Aortic smooth muscle cell (primary cell): ENCODE measurements around the gene AMOT. TPM values are rescaled to one million over a fixed set of nuclear protein-coding genes. Genes with fewer than 3 reads are reported as not detected.

Source experiments
- total RNA-seq: library from RNA; depleted of rRNA; stranded (reverse); fragments of >200 nt; gene quantifications from 2 replicates; pipeline ENCODE4 v1.2.3, GENCODE V29; 2014

The AMOT gene
- total RNA-seq: 2.4 and 4.4 TPM in 2 replicates

DNA sequence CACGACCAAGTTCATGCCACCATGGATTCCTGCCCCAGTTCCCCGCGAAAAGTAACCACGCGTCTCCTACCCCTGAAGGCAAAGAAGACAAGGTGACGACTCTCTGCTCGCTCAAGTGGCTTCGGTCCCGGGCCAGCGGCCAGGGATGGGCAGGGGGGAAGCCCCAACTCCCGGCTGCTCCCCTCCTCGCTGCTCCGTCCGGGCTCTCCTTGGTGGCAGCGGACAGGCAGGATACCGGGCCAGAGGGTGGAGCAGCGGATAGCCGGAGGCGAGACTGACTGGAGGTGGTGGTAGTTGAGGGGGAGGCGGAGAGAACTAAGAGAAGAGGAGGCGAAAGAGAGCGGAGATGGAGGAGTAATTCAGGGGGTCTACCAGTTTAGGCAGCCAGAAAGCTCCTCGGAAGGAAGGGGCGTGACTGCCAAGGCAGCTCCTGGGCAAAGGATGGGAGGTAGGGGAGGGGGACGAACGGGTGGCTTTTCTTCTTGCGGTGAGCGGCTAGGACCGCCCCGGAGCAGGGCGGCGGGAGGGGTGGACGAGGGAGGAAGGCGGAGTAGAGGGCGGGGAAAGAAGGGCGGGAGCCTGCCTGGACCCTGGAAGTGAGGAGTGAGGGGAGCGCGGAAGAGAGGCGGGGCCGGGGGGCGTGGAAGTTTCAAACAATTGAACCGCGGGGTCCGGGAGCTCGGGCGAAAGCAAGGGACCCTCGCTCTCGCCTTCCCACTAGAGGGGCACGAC is at the start of gene AMOT:
TSS of gene AMOT (minus strand) at position 450 of the 732 bp plus-strand sequence. CDS start 17,705 bp downstream, outside the sequence.

Other genes with a start within 250 kb of the AMOT start
- gene LHFPL1, start 160.9 kb downstream of the AMOT start, total RNA-seq: 0.40 and 0.44 TPM in 2 replicates